ENCODE data around the gene CIPC.

CIPC gene

DNA sequence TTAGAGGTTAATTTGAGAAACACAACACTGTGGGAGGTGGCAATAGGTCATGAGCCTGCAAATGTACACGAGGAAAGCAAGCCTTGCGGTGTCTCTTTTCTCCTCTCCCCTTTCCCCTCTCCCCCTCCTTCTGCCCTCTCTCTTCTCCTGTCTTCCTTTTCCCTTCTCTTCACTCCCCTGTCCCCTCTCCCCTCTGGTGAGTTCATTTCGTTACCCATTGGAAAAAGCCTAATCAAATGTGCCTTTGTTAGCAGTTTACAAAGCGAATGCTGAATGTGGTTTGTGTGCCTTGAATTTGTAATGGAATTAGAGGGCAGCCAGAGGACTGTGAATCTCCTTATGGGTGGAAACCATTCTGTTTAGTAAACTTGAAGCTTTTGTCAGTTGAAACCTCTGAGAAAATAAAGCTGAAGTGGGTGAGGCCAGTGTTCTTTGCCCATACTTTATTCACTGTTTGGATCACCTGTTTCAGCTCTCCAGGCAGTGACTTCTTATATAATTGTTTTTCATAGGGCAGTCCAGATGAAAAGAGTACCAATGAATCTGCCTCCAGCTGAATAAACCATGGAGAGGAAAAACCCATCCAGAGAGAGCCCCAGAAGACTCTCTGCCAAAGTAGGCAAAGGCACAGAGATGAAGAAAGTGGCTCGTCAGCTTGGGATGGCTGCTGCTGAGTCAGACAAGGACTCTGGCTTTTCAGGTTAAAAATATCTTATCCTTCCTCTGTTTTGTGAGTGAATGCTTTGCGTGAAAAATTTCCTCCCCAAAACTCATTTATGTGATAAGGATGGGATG, 7.3 kb downstream of the CIPC start:
- no peak overlapping the region for H3K4me3 Mint-ChIP-seq
- H3K4me1 Mint-ChIP-seq = peaks cover 7% of the 10 kb centered on the region
- no peaks in the 10 kb centered on the region for H3K9me3 Mint-ChIP-seq
- peaks cover 21% of the 10 kb centered on the region for H3K36me3 Mint-ChIP-seq
- no peak overlapping the region for H3K27ac Mint-ChIP-seq
- DNase-seq (ENCODE audit: low spot score in 2 of 2) = no peak
- ATAC-seq = no peak

GRCh38 chr14:77106666-77107065, 8.6 kb downstream of the CIPC start:
- Mint-ChIP-seq H3K36me3 (peaks cover 28% of the 10 kb centered on the region), H3K4me3 (no peak overlapping the region), H3K9me3 (no peaks in the 10 kb centered on the region), H3K27ac (no peak overlapping the region), H3K4me1 (no peaks in the 10 kb centered on the region)
- ATAC-seq (no peak), DNase-seq (ENCODE audit: low spot score in 2 of 2) (no peak)

- Mint-ChIP-seq H3K9me3 (no peaks in the 10 kb centered on the region), H3K36me3 (peaks cover 28% of the 10 kb centered on the region), H3K4me3 (no peak overlapping the region), H3K27ac (no peak overlapping the region), H3K4me1 (no peaks in the 10 kb centered on the region)
- ATAC-seq = no peak
- DNase-seq (ENCODE audit: low spot score in 2 of 2) = no peak
These were observed 9.2 kb downstream of the CIPC start for GRCh38 chr14:77107228-77107627.

GRCh38 chr14:77108753-77109152, 10.7 kb downstream of the CIPC start:
- peaks cover 36% of the 10 kb centered on the region for H3K36me3 Mint-ChIP-seq
- no peak overlapping the region for H3K27ac Mint-ChIP-seq
- no peak for ATAC-seq
- no peaks in the 10 kb centered on the region for H3K9me3 Mint-ChIP-seq
- DNase-seq (ENCODE audit: low spot score in 2 of 2) = no peak
- H3K4me3 Mint-ChIP-seq = no peak overlapping the region
- H3K4me1 Mint-ChIP-seq = no peaks in the 10 kb centered on the region

- ATAC-seq (no peak), DNase-seq (ENCODE audit: low spot score in 2 of 2) (no peak)
- no peaks in the 10 kb centered on the region for H3K4me1 Mint-ChIP-seq
- H3K4me3 Mint-ChIP-seq = no peak overlapping the region
- H3K36me3 Mint-ChIP-seq = peaks cover 45% of the 10 kb centered on the region
- no peak overlapping the region for H3K27ac Mint-ChIP-seq
- no peaks in the 10 kb centered on the region for H3K9me3 Mint-ChIP-seq
These were observed 11.6 kb downstream of the CIPC start for GRCh38 chr14:77109656-77110055.

DNA sequence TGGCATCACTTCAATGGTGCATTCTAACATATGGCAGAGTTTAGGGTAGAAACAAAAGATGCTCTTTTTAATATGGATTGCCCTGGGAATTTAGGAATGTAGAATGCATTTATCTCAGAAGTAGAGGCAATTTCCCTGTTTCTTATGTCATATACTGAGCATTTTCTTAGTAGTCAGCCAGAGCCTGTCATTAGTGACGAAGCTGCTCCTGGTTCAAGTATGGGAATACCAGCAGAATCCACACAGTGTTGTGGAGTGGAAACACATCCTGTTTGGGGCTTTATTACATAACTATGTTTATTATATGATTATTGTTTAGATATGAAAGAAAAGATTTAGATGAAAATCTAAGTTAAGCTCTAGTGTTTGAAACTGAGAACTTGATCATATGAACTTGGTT, 12.2 kb downstream of the CIPC start:
- no peak for DNase-seq (ENCODE audit: low spot score in 2 of 2)
- Mint-ChIP-seq H3K4me1 (no peaks in the 10 kb centered on the region), H3K4me3 (no peak overlapping the region), H3K27ac (no peak overlapping the region), H3K36me3 (peaks cover 51% of the 10 kb centered on the region), H3K9me3 (no peaks in the 10 kb centered on the region)
- ATAC-seq = no peak

- Mint-ChIP-seq H3K4me3 (no peak overlapping the region), H3K9me3 (no peaks in the 10 kb centered on the region), H3K4me1 (no peaks in the 10 kb centered on the region), H3K27ac (no peak overlapping the region), H3K36me3 (peaks cover 57% of the 10 kb centered on the region)
- DNase-seq (ENCODE audit: low spot score in 2 of 2) (no peak), ATAC-seq (no peak)
These were observed 13.0 kb downstream of the CIPC start for GRCh38 chr14:77111021-77111420.

DNA sequence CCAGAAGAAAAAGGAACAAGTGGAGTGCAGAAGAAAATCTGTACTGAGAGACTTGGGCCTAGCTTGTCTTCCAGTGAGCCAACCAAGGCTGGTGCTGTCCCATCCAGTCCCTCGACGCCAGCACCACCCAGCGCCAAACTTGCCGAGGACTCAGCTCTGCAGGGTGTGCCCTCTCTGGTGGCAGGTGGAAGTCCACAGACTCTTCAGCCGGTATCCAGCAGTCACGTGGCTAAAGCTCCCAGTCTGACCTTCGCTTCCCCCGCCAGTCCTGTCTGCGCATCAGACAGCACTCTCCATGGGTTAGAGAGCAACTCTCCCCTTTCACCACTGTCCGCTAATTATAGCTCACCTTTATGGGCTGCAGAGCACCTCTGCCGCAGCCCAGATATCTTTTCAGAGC, 15.6 kb downstream of the CIPC start:
- Mint-ChIP-seq H3K36me3 (peaks cover 42% of the 10 kb centered on the region), H3K27ac (no peak overlapping the region), H3K4me3 (no peak overlapping the region), H3K9me3 (no peaks in the 10 kb centered on the region), H3K4me1 (no peaks in the 10 kb centered on the region)
- DNase-seq (ENCODE audit: low spot score in 2 of 2) (no peak), ATAC-seq (no peak)

DNA sequence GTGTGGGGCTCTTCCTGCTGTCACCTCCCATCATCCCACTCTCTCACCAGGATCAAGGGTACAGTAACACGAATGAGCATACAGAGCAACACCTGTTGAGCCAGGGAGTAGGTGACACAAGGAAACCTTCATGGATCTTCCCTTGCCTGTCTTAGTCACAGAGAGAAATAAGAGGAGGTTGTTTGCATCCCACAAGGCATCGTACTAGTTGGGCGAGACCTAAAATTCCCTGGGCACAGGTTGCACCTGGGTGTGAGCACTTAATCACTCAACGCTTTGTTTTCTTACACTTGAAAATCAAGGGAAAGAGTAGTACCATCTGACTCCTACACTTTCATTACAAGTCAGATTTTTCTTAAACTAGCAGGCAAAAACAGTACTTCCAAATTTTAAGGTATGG, 16.6 kb downstream of the CIPC start:
- Mint-ChIP-seq H3K4me3 (no peak overlapping the region), H3K4me1 (no peaks in the 10 kb centered on the region), H3K9me3 (no peaks in the 10 kb centered on the region), H3K27ac (no peak overlapping the region), H3K36me3 (peaks cover 42% of the 10 kb centered on the region)
- ATAC-seq = no peak
- no peak for DNase-seq (ENCODE audit: low spot score in 2 of 2)

GRCh38 chr14:77116172-77116817, 18.2 kb downstream of the CIPC start:
- Mint-ChIP-seq H3K27ac (no peak overlapping the region), H3K4me1 (peaks cover 10% of the 10 kb centered on the region), H3K9me3 (no peaks in the 10 kb centered on the region), H3K4me3 (no peak overlapping the region), H3K36me3 (peaks cover 41% of the 10 kb centered on the region)
- ATAC-seq (no peak), DNase-seq (ENCODE audit: low spot score in 2 of 2) (no peak)

- H3K4me1 Mint-ChIP-seq = peaks cover 36% of the 10 kb centered on the region
- H3K4me3 Mint-ChIP-seq = no peak overlapping the region
- ATAC-seq (no peak), DNase-seq (ENCODE audit: low spot score in 2 of 2) (no peak)
- H3K9me3 Mint-ChIP-seq = no peaks in the 10 kb centered on the region
- H3K27ac Mint-ChIP-seq = no peak overlapping the region
- peaks cover 22% of the 10 kb centered on the region for H3K36me3 Mint-ChIP-seq
These were observed 21.8 kb downstream of the CIPC start for GRCh38 chr14:77119851-77120250.

DNA sequence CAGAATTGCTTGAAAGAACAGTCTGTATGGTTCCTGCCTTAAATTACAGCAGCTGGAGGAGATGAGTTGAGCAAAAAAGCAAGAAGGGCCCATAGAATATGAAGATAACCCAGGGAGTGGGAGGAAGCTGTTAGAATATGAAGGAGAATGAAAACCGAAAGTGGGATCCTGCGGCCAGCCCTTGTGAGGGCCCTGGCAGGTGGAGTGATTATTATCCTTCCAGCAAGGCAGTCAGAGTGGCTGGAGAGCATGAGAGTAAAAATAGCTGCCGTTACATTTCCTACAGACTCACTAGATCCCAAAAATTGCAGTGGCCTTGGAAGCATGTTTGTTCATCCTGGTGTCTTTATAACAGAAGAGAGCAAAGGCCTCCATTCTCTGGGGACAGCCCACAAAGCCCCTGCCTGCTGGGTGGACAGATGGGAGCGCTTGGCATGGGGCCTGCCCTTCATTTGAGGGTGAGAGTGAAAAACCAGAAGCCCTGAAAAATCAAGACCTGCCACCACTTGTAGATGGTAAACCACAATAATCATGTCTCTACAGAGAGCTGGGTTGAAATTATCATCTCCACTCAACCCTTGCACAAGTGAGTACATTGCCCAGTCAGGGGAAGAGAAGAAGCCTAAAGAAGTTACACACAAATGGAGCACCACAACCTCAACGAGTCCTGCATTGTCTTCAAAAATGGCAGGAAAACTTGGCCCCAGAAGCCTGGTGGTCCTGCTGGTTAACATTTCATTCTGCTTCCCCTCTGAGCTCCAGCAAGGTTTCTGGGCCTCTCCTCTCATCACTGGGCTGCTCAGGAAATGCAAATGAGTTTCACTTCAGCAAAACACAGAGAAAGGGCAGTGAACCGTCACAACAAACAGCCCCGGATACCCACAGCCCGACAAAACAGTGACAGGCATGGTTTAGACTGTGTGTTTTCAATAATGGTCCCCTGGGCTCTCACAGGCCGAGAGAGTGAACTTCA, 23.0 kb downstream of the CIPC start:
- ATAC-seq (peak; percentile 80), DNase-seq (ENCODE audit: low spot score in 2 of 2) (no peak)
- peak overlapping the region; percentile 45 for H3K4me3 Mint-ChIP-seq
- H3K27ac Mint-ChIP-seq = peak overlapping the region; percentile 86
- peaks cover 10% of the 10 kb centered on the region for H3K36me3 Mint-ChIP-seq
- peaks cover 43% of the 10 kb centered on the region for H3K4me1 Mint-ChIP-seq
- no peaks in the 10 kb centered on the region for H3K9me3 Mint-ChIP-seq

GRCh38 chr14:77122526-77123125, 24.6 kb downstream of the CIPC start:
- Mint-ChIP-seq H3K4me1 (peaks cover 43% of the 10 kb centered on the region), H3K27ac (no peak overlapping the region), H3K4me3 (no peak overlapping the region), H3K36me3 (peaks cover 6% of the 10 kb centered on the region), H3K9me3 (no peaks in the 10 kb centered on the region)
- ATAC-seq = no peak
- DNase-seq (ENCODE audit: low spot score in 2 of 2) = no peak

DNA sequence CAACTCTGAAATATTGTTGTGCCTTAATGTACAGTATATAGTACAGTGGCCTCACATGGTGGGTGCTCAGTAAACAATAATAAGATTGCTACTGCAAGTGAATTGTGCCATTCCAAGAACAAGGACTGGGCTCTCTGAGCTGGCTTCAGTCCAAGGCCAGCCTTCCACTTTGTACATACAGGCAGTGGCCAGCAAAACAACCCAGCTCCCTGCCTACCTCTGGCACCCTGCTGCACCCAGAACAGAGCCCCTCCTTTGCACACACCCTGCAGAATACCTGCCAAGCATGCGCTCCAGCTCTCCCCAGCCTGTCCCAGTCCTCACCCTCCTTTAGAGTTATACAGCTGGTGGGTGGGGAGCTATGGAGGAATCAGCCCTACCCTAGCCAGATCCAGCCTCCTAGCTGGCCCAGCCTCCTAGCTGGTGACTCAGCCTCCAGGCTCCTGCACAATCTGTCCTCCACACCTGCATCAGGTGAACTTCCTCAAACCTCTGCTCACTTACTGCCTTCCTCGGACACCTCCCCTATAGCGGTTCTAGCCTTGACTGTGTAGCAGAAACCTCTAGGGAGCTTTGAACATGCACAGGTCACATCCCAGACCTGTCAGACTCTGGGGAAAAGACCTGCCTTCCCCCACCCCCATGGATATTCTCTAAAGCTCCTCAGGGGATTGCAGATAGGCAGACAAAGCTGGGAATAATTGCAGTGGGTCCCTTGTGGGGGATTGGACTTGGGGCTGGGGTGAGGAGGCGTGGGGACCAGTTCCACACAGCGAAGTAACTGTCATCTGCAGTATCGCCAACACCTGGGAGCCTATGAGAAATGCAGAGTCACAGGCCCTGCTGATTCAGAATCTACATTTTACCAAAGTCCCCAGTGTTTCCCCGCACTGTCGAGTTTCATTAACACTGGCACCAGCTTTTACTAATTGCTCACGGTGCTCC, 25.6 kb downstream of the CIPC start:
- DNase-seq (ENCODE audit: low spot score in 2 of 2) (no peak), ATAC-seq (no peak)
- H3K4me3 Mint-ChIP-seq = peak overlapping the region; percentile 65
- peaks cover 43% of the 10 kb centered on the region for H3K4me1 Mint-ChIP-seq
- no peaks in the 10 kb centered on the region for H3K9me3 Mint-ChIP-seq
- H3K36me3 Mint-ChIP-seq = peaks cover 6% of the 10 kb centered on the region
- H3K27ac Mint-ChIP-seq = no peak overlapping the region
